Activated T-helper 2 cell treated with anti-CD3 and anti-CD28 coated beads, Interferon-gamma antibody, Interleukin-2, Interleukin-4, amounts not matched to agents 10 μg/mL and 5 μg/mL and 100 μg/mL, durations not matched to agents 14 hours and 24 hours and 36 hours (primary cell): ENCODE results near the gene FGF1. TPM values are rescaled to one million over a fixed set of nuclear protein-coding genes. Genes with fewer than 3 reads are reported as not detected.

ENCODE experiments used
- DNase-seq: peaks from one replicate; pipeline ENCODE4 v3.0.0; 2021; ENCODE audit warnings: low spot score
- H3K27ac Mint-ChIP-seq: one replicate; pipeline ENCODE4 v1.8.0; 2021; ENCODE audit warnings: mixed read lengths
- H3K27me3 Mint-ChIP-seq: one replicate; pipeline ENCODE4 v1.8.0; 2021; ENCODE audit warnings: low read depth, mixed read lengths
- H3K36me3 Mint-ChIP-seq: one replicate; pipeline ENCODE4 v1.8.0; 2021; ENCODE audit warnings: low read depth, mixed read lengths
- H3K4me1 Mint-ChIP-seq: one replicate; pipeline ENCODE4 v1.8.0; 2021; ENCODE audit warnings: low read depth, mixed read lengths
- H3K4me3 Mint-ChIP-seq: one replicate; pipeline ENCODE4 v1.8.0; 2021; ENCODE audit warnings: low read depth, mild to moderate bottlenecking, moderate library complexity, mixed read lengths
- H3K9me3 Mint-ChIP-seq: one replicate; pipeline ENCODE4 v1.8.0; 2021; ENCODE audit warnings: mixed read lengths
- intact Hi-C: fragments of 100-400 bp; cut with micrococcal nuclease; formaldehyde crosslinking; loops from one replicate; pipeline ENCODE4 v1.15.1; 2023
- total RNA-seq: library from RNA; stranded (reverse); gene quantifications from 2 replicates; pipeline ENCODE4 v1.2.3, GENCODE V29; 2022

Gene FGF1
- total RNA-seq, 1 donor from 2014 or later = not detected

DNA sequence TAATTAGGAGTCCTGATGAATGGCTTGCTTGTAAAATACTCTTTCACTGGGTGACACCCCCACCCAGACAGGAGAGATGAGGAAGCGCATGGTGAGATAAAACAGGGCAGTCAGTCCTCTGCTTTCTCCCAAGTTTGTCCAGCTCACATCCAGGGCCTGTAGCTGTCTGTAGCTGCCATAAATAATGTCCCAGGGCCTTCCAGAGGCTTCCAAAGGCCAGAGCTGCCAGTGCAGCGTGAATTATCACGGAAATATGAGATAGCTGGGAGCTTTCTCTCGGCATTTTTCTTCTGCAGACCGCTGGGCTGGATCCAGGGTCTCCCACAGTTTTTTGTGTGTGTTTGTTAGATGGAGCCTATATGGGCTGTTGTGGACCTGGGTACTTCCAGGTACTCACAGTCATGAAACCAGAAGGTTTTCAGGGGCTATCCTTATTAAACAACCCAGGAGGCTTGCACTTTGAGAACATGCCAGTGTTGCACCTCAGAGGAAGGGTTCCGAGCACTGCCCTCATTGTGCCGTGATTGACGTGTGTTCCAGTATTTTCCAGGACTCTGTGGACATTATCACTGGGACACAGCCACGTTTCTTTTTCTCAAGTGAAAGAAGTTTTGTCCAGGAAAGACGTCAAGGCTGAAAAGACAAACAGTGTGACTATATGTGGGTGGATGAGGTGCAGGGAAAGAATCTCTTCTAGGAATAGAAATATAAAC, 117.5 kb downstream of the FGF1 start:
- no peaks in the 10 kb centered on the region for H3K9me3 Mint-ChIP-seq
- H3K27me3 Mint-ChIP-seq = peaks cover 13% of the 10 kb centered on the region
- H3K27ac Mint-ChIP-seq = no peak overlapping the region

DNA sequence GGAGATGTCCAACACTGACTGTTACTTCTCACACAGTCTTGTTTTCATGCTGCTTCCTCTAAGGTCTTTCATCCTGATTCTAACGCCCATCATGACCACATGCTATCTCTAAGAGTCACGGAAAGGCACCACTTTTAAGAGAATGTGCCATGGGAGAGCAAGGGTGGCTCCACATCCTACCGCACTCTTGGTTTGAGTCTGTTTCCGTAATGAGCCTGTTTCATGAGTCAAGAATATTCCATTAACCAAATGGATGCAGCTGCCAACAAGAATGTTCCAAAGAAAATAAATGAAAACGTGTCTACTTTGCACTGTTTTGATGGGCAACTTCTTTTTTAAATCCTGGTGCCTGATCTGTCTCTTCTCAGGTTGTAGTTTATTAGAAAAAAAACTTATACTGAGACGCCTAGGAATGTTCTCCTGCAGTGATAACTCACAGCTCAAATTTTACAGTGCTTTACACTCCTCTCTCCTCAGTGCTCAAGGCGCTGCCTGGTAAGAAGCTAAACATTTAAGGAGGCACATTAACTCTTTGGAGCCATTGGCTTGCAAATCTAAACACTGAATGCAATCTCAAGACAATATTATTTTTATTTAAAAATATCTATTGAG, 124.3 kb downstream of the FGF1 start:
- Mint-ChIP-seq H3K36me3 (no peaks in the 10 kb centered on the region), H3K27ac (no peak overlapping the region), H3K27me3 (peaks cover 3% of the 10 kb centered on the region), H3K4me3 (no peak overlapping the region), H3K9me3 (no peaks in the 10 kb centered on the region), H3K4me1 (no peaks in the 10 kb centered on the region)
- DNase-seq = no peak
- intact Hi-C loops = no loop called here

More for the DNA sequence above, 117.5 kb downstream of the FGF1 start:
- Mint-ChIP-seq H3K36me3 (no peaks in the 10 kb centered on the region), H3K4me1 (peaks cover 5% of the 10 kb centered on the region), H3K4me3 (no peak overlapping the region)
- no peak for DNase-seq
- intact Hi-C loops = no loop called here

GRCh38 chr5:142561029-142561428, 124.9 kb downstream of the FGF1 start:
- Mint-ChIP-seq H3K27ac (no peak overlapping the region), H3K4me1 (no peaks in the 10 kb centered on the region), H3K36me3 (no peaks in the 10 kb centered on the region), H3K4me3 (no peak overlapping the region), H3K9me3 (no peaks in the 10 kb centered on the region), H3K27me3 (peaks cover 3% of the 10 kb centered on the region)
- intact Hi-C loops = no loop called here
- DNase-seq = no peak

- no peak for DNase-seq
- intact Hi-C loops = no loop called here
- H3K9me3 Mint-ChIP-seq = no peaks in the 10 kb centered on the region
- H3K36me3 Mint-ChIP-seq = no peaks in the 10 kb centered on the region
- H3K27ac Mint-ChIP-seq = no peak overlapping the region
- no peak overlapping the region for H3K4me3 Mint-ChIP-seq
- no peaks in the 10 kb centered on the region for H3K4me1 Mint-ChIP-seq
- H3K27me3 Mint-ChIP-seq = peaks cover 55% of the 10 kb centered on the region
Observed at GRCh38 chr5:142552107-142552506, 133.8 kb downstream of the FGF1 start.

DNA sequence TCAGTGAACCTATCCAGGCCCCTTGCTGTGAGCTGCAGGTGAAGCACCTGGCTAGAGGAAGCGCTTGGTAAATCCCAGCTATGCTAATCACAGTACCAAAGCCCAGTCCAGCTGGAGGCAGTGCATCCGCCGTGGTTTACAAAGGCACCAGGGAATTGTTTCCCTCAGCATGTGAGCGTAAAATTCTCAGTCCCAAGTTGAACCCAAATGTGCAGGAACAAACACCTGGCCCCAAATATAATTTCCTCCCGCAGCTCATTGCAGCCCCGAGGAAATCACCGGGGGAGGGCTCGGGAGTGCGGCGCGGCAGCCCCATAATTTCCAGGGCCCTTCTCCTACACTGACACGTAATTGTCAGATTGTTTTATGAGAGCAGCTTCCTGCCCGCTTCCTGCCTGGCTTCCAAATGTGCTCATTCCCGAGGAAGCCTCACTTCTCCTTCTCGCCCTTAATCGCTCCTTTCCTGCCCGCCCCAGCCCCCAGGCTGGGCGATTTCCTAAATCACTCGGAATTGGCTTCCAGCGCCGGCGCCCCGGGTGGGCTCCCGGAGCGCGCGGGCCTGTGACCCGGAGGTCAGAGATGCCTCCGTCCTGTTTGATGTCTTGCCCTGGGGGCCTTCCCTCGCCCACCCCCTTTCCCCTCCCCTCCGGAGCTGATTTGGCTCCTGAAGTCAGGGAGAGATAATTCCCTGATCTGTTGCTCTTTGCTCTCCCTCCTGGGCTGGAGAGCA, 134.4 kb downstream of the FGF1 start:
- Mint-ChIP-seq H3K4me3 (no peak overlapping the region), H3K27me3 (peaks cover 55% of the 10 kb centered on the region), H3K27ac (no peak overlapping the region), H3K4me1 (no peaks in the 10 kb centered on the region), H3K36me3 (no peaks in the 10 kb centered on the region), H3K9me3 (no peaks in the 10 kb centered on the region)
- no peak for DNase-seq
- intact Hi-C loops = no loop called here

- intact Hi-C loops = no loop called here
- no peaks in the 10 kb centered on the region for H3K9me3 Mint-ChIP-seq
- DNase-seq = no peak
Observed at GRCh38 chr5:142550471-142550870, 135.4 kb downstream of the FGF1 start.

GRCh38 chr5:142549834-142550233, 136.1 kb downstream of the FGF1 start:
- H3K27ac Mint-ChIP-seq = no peak overlapping the region
- intact Hi-C loops = loop anchor here (5.0 to 10.0 kb wide), 2 partner anchors 398 to 555 kb away; no protein-coding TSS in a partner anchor
- H3K9me3 Mint-ChIP-seq = no peaks in the 10 kb centered on the region
- no peak overlapping the region for H3K4me3 Mint-ChIP-seq
- no peaks in the 10 kb centered on the region for H3K4me1 Mint-ChIP-seq
- DNase-seq = no peak
- H3K36me3 Mint-ChIP-seq = no peaks in the 10 kb centered on the region
- peaks cover 50% of the 10 kb centered on the region for H3K27me3 Mint-ChIP-seq

More at GRCh38 chr5:142550471-142550870, 135.4 kb downstream of the FGF1 start:
- Mint-ChIP-seq H3K4me3 (no peak overlapping the region), H3K27ac (no peak overlapping the region), H3K36me3 (no peaks in the 10 kb centered on the region), H3K27me3 (peaks cover 53% of the 10 kb centered on the region), H3K4me1 (no peaks in the 10 kb centered on the region)

DNA sequence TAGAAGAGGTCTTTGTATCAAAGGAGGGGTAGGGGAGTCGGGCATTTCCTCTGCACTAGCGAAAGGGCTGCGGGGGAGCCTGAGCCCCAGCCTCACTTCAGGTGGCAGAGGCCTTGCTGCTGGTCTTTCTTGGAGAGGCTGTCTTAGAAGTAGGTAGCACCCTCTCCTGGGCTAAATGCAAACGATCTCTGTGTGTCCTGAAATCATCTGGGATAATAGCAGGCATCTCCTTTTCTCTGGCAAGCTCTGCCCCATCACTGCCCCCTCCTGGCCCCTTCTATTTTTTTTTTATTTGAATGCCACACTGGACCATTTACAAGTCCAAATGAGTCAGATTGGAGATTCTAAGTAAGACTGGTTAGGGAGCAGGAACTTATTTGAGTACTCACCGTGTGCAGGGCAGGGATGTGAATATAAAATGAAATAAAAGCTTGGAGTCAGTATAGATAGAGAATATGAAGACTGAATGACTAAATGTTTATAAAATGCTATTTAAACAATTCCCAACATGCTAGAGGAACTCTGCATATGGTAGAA, 137.1 kb downstream of the FGF1 start:
- peaks cover 44% of the 10 kb centered on the region for H3K27me3 Mint-ChIP-seq
- no peak overlapping the region for H3K27ac Mint-ChIP-seq
- no peak for DNase-seq
- H3K36me3 Mint-ChIP-seq = no peaks in the 10 kb centered on the region
- H3K9me3 Mint-ChIP-seq = no peaks in the 10 kb centered on the region
- no peaks in the 10 kb centered on the region for H3K4me1 Mint-ChIP-seq
- intact Hi-C loops = loop anchor here (5.0 to 10.0 kb wide), 2 partner anchors 397 to 554 kb away; no protein-coding TSS in a partner anchor
- H3K4me3 Mint-ChIP-seq = no peak overlapping the region

- Mint-ChIP-seq H3K27me3 (peaks cover 35% of the 10 kb centered on the region), H3K36me3 (no peaks in the 10 kb centered on the region), H3K9me3 (no peaks in the 10 kb centered on the region), H3K27ac (no peak overlapping the region), H3K4me3 (no peak overlapping the region), H3K4me1 (no peaks in the 10 kb centered on the region)
- intact Hi-C loops = loop anchor here (5.0 to 10.0 kb wide), 2 partner anchors 395 to 553 kb away; no protein-coding TSS in a partner anchor
- no peak for DNase-seq
Observed at GRCh38 chr5:142547445-142548380, 138.2 kb downstream of the FGF1 start.

GRCh38 chr5:142545650-142546322, 140.1 kb downstream of the FGF1 start:
- no peak overlapping the region for H3K4me3 Mint-ChIP-seq
- no peaks in the 10 kb centered on the region for H3K9me3 Mint-ChIP-seq
- no peaks in the 10 kb centered on the region for H3K4me1 Mint-ChIP-seq
- peaks cover 22% of the 10 kb centered on the region for H3K27me3 Mint-ChIP-seq
- DNase-seq = no peak
- intact Hi-C loops = loop anchor here (5.0 to 10.0 kb wide), 2 partner anchors 393 to 551 kb away; no protein-coding TSS in a partner anchor
- no peak overlapping the region for H3K27ac Mint-ChIP-seq
- H3K36me3 Mint-ChIP-seq = no peaks in the 10 kb centered on the region

GRCh38 chr5:142544946-142545649, 140.8 kb downstream of the FGF1 start:
- intact Hi-C loops = loop anchor here (5.0 to 10.0 kb wide), 2 partner anchors 393 to 550 kb away; no protein-coding TSS in a partner anchor
- peaks cover 18% of the 10 kb centered on the region for H3K27me3 Mint-ChIP-seq
- DNase-seq = no peak
- no peak overlapping the region for H3K27ac Mint-ChIP-seq
- no peak overlapping the region for H3K4me3 Mint-ChIP-seq
- H3K36me3 Mint-ChIP-seq = no peaks in the 10 kb centered on the region
- H3K4me1 Mint-ChIP-seq = no peaks in the 10 kb centered on the region
- H3K9me3 Mint-ChIP-seq = no peaks in the 10 kb centered on the region
